PFSK-1 (cell line): Measurements from ENCODE around the gene LRBA.

ENCODE experiments used
- FOXP2 ChIP-seq: optimal IDR thresholded peaks from 2 replicates; pipeline ENCODE3; 2011; ENCODE audit warnings: borderline replicate concordance, control low read depth, inconsistent platforms; ENCODE audit not compliant: insufficient read depth; ENCODE audit errors: extremely low read length, extremely low read depth
- POLR2AphosphoS5 ChIP-seq: IDR thresholded peaks from 2 replicates; pipeline ENCODE4 v1.6.1; 2012; ENCODE audit warnings: low read depth, mild to moderate bottlenecking, control low read depth, low read length, moderate library complexity
- SIN3A ChIP-seq: IDR thresholded peaks from 2 replicates; pipeline ENCODE4 v1.6.1; 2012; ENCODE audit warnings: mild to moderate bottlenecking, low read length, moderate library complexity, borderline replicate concordance; ENCODE audit not compliant: insufficient read depth
- TAF1 ChIP-seq: IDR thresholded peaks from 2 replicates; pipeline ENCODE4 v1.6.1; 2012; ENCODE audit warnings: low read length, control low read depth, borderline replicate concordance; ENCODE audit not compliant: insufficient read depth
- TF ChIP-seq, protein P1 (sequence below), 2 experiments: IDR thresholded peaks; 2 replicates each; pipeline versions ENCODE4 v1.6.1 to v1.8.0; 2011 to 2012; ENCODE audit warnings: low read depth in 2 of 2, low read length in 2 of 2, control low read depth in 1 of 2, inconsistent platforms in 1 of 2, mild to moderate bottlenecking in 1 of 2, moderate library complexity in 1 of 2; ENCODE audit not compliant: insufficient read depth in 1 of 2

The LRBA gene

DNA sequence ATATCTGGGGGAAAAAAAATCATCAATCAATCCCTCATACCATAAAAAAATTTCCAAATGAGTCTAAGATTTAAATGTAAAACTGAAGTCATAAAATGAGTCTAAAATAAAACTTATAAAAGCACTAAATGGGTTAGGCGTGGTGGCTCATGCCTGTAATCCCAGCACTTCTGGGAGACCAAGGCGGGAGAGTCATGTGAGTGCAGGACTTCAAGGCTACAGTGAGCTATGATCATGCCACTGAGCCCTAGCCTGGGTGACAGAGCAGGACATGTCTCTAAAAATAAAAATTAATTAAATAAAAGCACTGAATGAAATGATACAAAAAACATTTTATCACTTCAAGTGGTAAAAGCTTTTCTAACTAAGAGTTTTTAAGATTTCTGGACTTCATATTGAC, 83.3 kb downstream of the LRBA start:
- TF ChIP-seq, protein P1, sequence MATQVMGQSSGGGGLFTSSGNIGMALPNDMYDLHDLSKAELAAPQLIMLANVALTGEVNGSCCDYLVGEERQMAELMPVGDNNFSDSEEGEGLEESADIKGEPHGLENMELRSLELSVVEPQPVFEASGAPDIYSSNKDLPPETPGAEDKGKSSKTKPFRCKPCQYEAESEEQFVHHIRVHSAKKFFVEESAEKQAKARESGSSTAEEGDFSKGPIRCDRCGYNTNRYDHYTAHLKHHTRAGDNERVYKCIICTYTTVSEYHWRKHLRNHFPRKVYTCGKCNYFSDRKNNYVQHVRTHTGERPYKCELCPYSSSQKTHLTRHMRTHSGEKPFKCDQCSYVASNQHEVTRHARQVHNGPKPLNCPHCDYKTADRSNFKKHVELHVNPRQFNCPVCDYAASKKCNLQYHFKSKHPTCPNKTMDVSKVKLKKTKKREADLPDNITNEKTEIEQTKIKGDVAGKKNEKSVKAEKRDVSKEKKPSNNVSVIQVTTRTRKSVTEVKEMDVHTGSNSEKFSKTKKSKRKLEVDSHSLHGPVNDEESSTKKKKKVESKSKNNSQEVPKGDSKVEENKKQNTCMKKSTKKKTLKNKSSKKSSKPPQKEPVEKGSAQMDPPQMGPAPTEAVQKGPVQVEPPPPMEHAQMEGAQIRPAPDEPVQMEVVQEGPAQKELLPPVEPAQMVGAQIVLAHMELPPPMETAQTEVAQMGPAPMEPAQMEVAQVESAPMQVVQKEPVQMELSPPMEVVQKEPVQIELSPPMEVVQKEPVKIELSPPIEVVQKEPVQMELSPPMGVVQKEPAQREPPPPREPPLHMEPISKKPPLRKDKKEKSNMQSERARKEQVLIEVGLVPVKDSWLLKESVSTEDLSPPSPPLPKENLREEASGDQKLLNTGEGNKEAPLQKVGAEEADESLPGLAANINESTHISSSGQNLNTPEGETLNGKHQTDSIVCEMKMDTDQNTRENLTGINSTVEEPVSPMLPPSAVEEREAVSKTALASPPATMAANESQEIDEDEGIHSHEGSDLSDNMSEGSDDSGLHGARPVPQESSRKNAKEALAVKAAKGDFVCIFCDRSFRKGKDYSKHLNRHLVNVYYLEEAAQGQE (IDR thresholded peaks at IDR 0.05; ENCODE audit: insufficient read depth in 1 of 2, low read depth in 2 of 2, low read length in 2 of 2) = no peak
- no peak for TF ChIP-seq POLR2AphosphoS5
- TF ChIP-seq FOXP2 = no peak
- TF ChIP-seq SIN3A = no peak
- TF ChIP-seq TAF1 = no peak

DNA sequence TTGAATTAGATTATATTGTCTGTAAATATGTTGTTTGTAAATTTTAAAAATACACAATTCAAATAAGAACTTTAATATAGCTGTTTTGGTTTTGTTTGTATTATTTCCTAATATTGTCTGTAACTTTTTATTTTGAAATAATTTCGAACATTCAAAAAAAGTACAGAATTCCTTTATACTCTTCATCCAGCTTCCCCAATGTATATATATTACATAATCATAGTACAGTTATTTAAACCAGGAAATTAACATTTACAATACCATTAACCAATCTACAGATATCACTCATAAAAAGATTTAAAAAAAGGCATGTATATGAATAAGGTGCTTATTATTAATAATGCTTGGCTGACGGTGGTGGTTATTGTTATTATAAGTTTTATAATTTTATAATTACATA, 84.1 kb downstream of the LRBA start:
- TF ChIP-seq SIN3A (no peak), TAF1 (no peak), FOXP2 (no peak), POLR2AphosphoS5 (no peak)
- TF ChIP-seq, protein P1 (IDR thresholded peaks at IDR 0.05; ENCODE audit: insufficient read depth in 1 of 2, low read depth in 2 of 2, low read length in 2 of 2) = no peak

DNA sequence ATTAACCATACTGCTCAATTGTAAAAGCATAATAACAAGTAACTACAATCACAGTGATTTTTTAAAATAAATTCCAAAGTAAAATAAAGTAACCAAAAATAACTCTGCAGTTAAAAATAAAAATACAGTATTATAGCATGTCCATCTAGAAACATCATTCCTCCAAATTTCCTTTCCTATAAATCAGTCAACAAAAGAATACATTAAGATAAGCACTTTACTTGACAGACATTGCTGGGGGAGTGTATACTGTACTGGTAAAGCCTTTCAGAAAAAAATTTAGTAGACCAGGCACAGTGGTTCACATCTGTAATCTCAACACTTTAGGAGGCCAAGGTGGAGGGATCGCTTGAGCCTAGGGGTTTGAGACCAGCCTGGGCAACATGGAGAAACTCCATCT, 91.1 kb downstream of the LRBA start:
- TF ChIP-seq POLR2AphosphoS5 (no peak), SIN3A (no peak), FOXP2 (no peak), TAF1 (no peak)
- TF ChIP-seq, protein P1 (IDR thresholded peaks at IDR 0.05; ENCODE audit: insufficient read depth in 1 of 2, low read depth in 2 of 2, low read length in 2 of 2) = no peak

DNA sequence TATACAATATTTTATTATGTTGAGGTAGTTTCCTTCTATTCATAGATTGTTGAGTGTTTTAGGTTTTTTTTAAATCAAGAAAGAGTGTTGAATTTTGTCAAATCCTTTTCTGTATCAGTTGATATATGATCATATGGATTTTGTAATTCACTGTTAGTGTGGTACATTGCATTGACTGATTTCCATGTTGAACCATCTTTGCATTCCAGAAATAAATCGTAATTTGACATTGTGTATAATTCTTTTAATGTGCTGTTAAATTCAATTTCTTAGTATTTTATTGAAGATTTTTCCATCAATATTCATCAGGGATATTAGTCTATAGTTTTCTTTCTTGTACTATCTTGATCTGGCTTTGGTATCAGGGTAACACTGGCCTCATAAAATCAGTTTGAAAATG, 103.8 kb downstream of the LRBA start:
- TF ChIP-seq FOXP2 = no peak
- TF ChIP-seq, protein P1 (IDR thresholded peaks at IDR 0.05; ENCODE audit: insufficient read depth in 1 of 2, low read depth in 2 of 2, low read length in 2 of 2) = no peak
- no peak for TF ChIP-seq SIN3A
- no peak for TF ChIP-seq POLR2AphosphoS5
- no peak for TF ChIP-seq TAF1

DNA sequence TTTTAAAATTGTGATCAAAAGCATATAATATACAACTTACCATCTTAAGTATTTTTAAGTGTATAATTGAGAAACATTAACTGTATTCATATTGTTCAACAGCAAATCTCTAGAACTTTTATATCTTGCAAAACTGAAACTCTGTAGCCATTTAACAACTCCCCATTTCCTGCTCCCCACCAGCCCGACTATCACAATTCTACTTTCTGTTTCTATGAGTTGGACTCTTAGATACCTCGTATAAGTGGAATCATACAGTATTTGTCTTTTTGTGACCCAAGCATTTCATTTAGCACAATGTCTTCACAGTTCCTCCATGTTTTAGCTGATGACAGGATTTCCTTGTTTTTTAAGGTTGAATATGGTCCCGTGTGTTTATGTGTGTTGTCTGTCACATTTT, 106.0 kb downstream of the LRBA start:
- TF ChIP-seq POLR2AphosphoS5 (no peak), FOXP2 (no peak), SIN3A (no peak), TAF1 (no peak)
- TF ChIP-seq, protein P1 (IDR thresholded peaks at IDR 0.05; ENCODE audit: insufficient read depth in 1 of 2, low read depth in 2 of 2, low read length in 2 of 2) = no peak
